H1 (cell line): ENCODE data around the gene GATD1. TPM values are rescaled to one million over a fixed set of nuclear protein-coding genes. Genes with fewer than 3 reads are reported as not detected.

Source experiments
- CEBPB ChIP-seq: IDR thresholded peaks from 2 replicates; pipeline ENCODE4 v1.6.1; 2012; ENCODE audit warnings: low read depth, low read length
- CHD7 ChIP-seq: fragments of 300-600 bp; sonication (generic); IDR thresholded peaks from 2 replicates; pipeline ENCODE4 v1.7.1; 2012; ENCODE audit warnings: low read length, moderate library complexity, mild to moderate bottlenecking, inconsistent platforms; ENCODE audit not compliant: insufficient replicate concordance
- CTCF ChIP-seq, 3 experiments: IDR thresholded peaks; 1 replicate in 2 of 3; 2 replicates in 1 of 3; pipeline versions ENCODE4 v1.5.1 to v1.6.1; 2011; ENCODE audit warnings: low read length in 3 of 3, mild to moderate bottlenecking in 3 of 3, inconsistent platforms in 2 of 3, low read depth in 1 of 3, moderate library complexity in 1 of 3; ENCODE audit not compliant: insufficient read depth in 1 of 3; ENCODE audit errors: control extremely low read depth in 1 of 3
- POLR2AphosphoS5 ChIP-seq: IDR thresholded peaks from 2 replicates; pipeline ENCODE4 v1.6.1; 2011; ENCODE audit warnings: low read depth, low read length
- POU5F1 ChIP-seq: IDR thresholded peaks from 2 replicates; pipeline ENCODE4 v1.6.1; 2011; ENCODE audit warnings: low read depth, mild to moderate bottlenecking, low read length, moderate library complexity
- polyA plus RNA-seq, 7 experiments: library from polyadenylated mRNA; depleted of rRNA in 3 of 7; stranded (reverse) in 5 of 7; unstranded in 2 of 7; fragments of >200 nt in 5 of 7; fragments of 200-250 nt in 2 of 7; gene quantifications; 1 replicate in 5 of 7; 2 replicates in 1 of 7; 4 replicates in 1 of 7; pipeline versions ENCODE4 v1.2.1 to v1.2.3, GENCODE V29; 2011 to 2013; ENCODE audit warnings: missing spikeins in 2 of 7, mixed read lengths in 2 of 7
- total RNA-seq: library from RNA; stranded (reverse); fragmentation: NEBNext Ultra II Directional; extraction: Animal tissue kit (Norgen Biotek cat#: 25700); gene quantifications from 2 replicates; pipeline ENCODE4 v1.2.1, GENCODE V29; 2021
- TF ChIP-seq, protein P1 (sequence below): IDR thresholded peaks from 2 replicates; pipeline ENCODE4 v1.6.1; 2012; ENCODE audit warnings: low read length, inconsistent platforms

The GATD1 gene
- total and polyA plus RNA-seq, 2 of the 8 experiments (the other 6 are each of a cell fraction or from before 2014, with no cell fraction given) = 47.5 to 54.8 TPM

DNA sequence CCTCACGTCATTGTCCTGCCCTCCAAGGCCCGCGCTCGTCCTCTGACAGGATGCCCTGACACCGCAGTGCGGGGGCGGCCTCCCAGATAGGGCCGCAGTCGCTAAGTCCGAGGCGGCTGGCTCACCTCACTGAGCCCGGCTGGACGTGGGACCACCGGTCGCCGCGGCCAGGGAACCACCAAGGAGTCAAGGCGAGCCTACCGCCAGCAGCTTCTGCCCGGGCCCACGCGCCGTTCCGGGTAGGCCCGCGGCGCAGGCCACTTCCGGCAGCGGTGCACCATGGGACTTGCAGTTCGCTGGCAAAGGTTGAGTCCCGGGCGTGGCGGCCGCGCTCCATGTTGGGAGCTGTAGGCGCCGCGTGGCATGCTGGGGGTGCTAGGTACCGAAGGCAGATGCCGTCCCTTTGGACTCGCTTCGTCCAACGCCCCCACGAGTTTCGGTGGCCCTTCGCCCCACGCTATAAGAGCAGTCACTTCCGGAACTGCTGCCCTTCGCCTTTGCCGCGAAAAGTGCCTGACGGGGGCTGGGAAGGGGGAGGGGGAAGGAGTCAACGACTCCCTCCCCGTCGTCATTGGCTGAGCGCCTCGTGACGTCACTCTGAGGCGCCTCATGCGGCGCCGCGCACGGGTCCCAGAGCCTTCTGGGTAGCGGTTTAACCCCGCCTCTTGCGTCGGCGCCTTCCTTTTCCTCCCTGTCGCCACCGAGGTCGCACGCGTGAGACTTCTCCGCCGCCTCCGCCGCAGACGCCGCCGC is 32.2 kb upstream of the GATD1 start, which contains the start of gene RPLP2 (continued):
- TF ChIP-seq CHD7 = no peak
- TF ChIP-seq, protein P1, sequence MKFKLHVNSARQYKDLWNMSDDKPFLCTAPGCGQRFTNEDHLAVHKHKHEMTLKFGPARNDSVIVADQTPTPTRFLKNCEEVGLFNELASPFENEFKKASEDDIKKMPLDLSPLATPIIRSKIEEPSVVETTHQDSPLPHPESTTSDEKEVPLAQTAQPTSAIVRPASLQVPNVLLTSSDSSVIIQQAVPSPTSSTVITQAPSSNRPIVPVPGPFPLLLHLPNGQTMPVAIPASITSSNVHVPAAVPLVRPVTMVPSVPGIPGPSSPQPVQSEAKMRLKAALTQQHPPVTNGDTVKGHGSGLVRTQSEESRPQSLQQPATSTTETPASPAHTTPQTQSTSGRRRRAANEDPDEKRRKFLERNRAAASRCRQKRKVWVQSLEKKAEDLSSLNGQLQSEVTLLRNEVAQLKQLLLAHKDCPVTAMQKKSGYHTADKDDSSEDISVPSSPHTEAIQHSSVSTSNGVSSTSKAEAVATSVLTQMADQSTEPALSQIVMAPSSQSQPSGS = peak; percentile 52
- peak; percentile 92 for TF ChIP-seq POLR2AphosphoS5
- no peak for TF ChIP-seq POU5F1
- TF ChIP-seq CTCF (IDR thresholded peaks at IDR 0.05; ENCODE audit: control extremely low read depth in 1 of 3, insufficient read depth in 1 of 3, low read depth in 1 of 3, low read length in 3 of 3) = no peak
- no peak for TF ChIP-seq CEBPB
